ENCODE results near the gene TCAP. TPM values are rescaled to one million over a fixed set of nuclear protein-coding genes. Genes with fewer than 3 reads are reported as not detected.
A peak's percentile ranks its signal among the peaks of the same experiment; 100 is the strongest.
"Not testable (repeated sequence)": the region's sequence is repeated elsewhere in the genome, so short reads cannot be mapped to it uniquely, and the experiment has no call there.

The TCAP gene
- polyA plus RNA-seq, 1 donor (not counting 4 experiments of a cell fraction or from before 2014, with no cell fraction given) = 0.20 TPM

- no peak overlapping the region for H3K4me2 ChIP-seq (ENCODE audit: control insufficient read depth, extremely low read depth, insufficient read depth, low read depth, low read length)
- no peaks in the 10 kb centered on the region for H3K9me1 ChIP-seq (ENCODE audit: control insufficient read depth, extremely low read depth, insufficient read depth, low read length)
- TF ChIP-seq CTCF (optimal IDR thresholded peaks at IDR 0.05 in 1 of 3, IDR thresholded peaks at IDR 0.05 in 1 of 3, conservative IDR thresholded peaks at IDR 0.05 in 1 of 3; ENCODE audit: extremely low read depth in 1 of 3, insufficient read depth in 2 of 3, low read length in 3 of 3) = no peak
- TF ChIP-seq EZH2 (IDR thresholded peaks at IDR 0.05; ENCODE audit: low read length) = no peak
- no peaks in the 10 kb centered on the region for H3K9me3 ChIP-seq (ENCODE audit: control insufficient read depth, low read depth, low read length)
- peaks cover 0 to 2% of the 10 kb centered on the region in 2 experiments for H3K36me3 ChIP-seq (ENCODE audit: control insufficient read depth in 2 of 2, extremely low read depth in 1 of 2, insufficient read depth in 2 of 2, low read length in 2 of 2)
- DNase-seq (ENCODE audit: low read depth, low spot score) (no peak), FAIRE-seq (no peak)
- H4K20me1 ChIP-seq (ENCODE audit: control insufficient read depth, extremely low read depth, insufficient read depth, low read length) = no peaks in the 10 kb centered on the region
- H3K4me1 ChIP-seq (ENCODE audit: control insufficient read depth, extremely low read depth, insufficient read depth, low read length) = peaks cover 14% of the 10 kb centered on the region
- no peak overlapping the region for H3K4me3 ChIP-seq (ENCODE audit: control insufficient read depth in 2 of 3, extremely low read depth in 1 of 3, insufficient read depth in 2 of 3, low read depth in 1 of 3, low read length in 3 of 3)
- no peak overlapping the region for H3K27ac ChIP-seq (ENCODE audit: control insufficient read depth, insufficient read depth, low read length)
- peaks cover 8% of the 10 kb centered on the region for H3K79me2 ChIP-seq (ENCODE audit: control insufficient read depth, insufficient read depth, low read length)
- H2AFZ ChIP-seq (ENCODE audit: control insufficient read depth, low read length) = no peak overlapping the region
- no peak overlapping the region for H3K9ac ChIP-seq (ENCODE audit: control insufficient read depth, extremely low read depth, insufficient read depth, low read length)
- dilution Hi-C loops (cut with MboI; ENCODE audit: extremely low pct_ligation_motif_present, low sequenced_read_pairs) = no loop called here
- H3K27me3 ChIP-seq (ENCODE audit: control insufficient read depth, extremely low read depth, insufficient read depth, low read length) = no peaks in the 10 kb centered on the region
Observed at GRCh38 chr17:39696731-39697130, 31.6 kb downstream of the TCAP start.

GRCh38 chr17:39697961-39698360 is 32.8 kb downstream of the TCAP start:
- H3K27me3 ChIP-seq (ENCODE audit: control insufficient read depth, extremely low read depth, insufficient read depth, low read length) = no peaks in the 10 kb centered on the region
- H3K9ac ChIP-seq (ENCODE audit: control insufficient read depth, extremely low read depth, insufficient read depth, low read length) = no peak overlapping the region
- H3K9me3 ChIP-seq (ENCODE audit: control insufficient read depth, low read depth, low read length) = no peaks in the 10 kb centered on the region
- H3K79me2 ChIP-seq (ENCODE audit: control insufficient read depth, insufficient read depth, low read length) = peaks cover 13% of the 10 kb centered on the region
- FAIRE-seq = no peak
- no peak overlapping the region for H3K27ac ChIP-seq (ENCODE audit: control insufficient read depth, insufficient read depth, low read length)
- dilution Hi-C loops (cut with MboI; ENCODE audit: extremely low pct_ligation_motif_present, low sequenced_read_pairs) = no loop called here
- H4K20me1 ChIP-seq (ENCODE audit: control insufficient read depth, extremely low read depth, insufficient read depth, low read length) = no peaks in the 10 kb centered on the region
- H2AFZ ChIP-seq (ENCODE audit: control insufficient read depth, low read length) = no peak overlapping the region
- H3K36me3 ChIP-seq (ENCODE audit: control insufficient read depth in 2 of 2, extremely low read depth in 1 of 2, insufficient read depth in 2 of 2, low read length in 2 of 2) = peaks cover 0 to 2% of the 10 kb centered on the region in 2 experiments
- no peak overlapping the region for H3K4me3 ChIP-seq (ENCODE audit: control insufficient read depth in 2 of 3, extremely low read depth in 1 of 3, insufficient read depth in 2 of 3, low read depth in 1 of 3, low read length in 3 of 3)
- no peak overlapping the region for H3K4me2 ChIP-seq (ENCODE audit: control insufficient read depth, extremely low read depth, insufficient read depth, low read depth, low read length)
- H3K9me1 ChIP-seq (ENCODE audit: control insufficient read depth, extremely low read depth, insufficient read depth, low read length) = no peaks in the 10 kb centered on the region
- TF ChIP-seq CTCF (optimal IDR thresholded peaks at IDR 0.05 in 1 of 3, IDR thresholded peaks at IDR 0.05 in 1 of 3, conservative IDR thresholded peaks at IDR 0.05 in 1 of 3; ENCODE audit: extremely low read depth in 1 of 3, insufficient read depth in 2 of 3, low read length in 3 of 3) (no peak), EZH2 (IDR thresholded peaks at IDR 0.05; ENCODE audit: low read length) (no peak)
- H3K4me1 ChIP-seq (ENCODE audit: control insufficient read depth, extremely low read depth, insufficient read depth, low read length) = peaks cover 14% of the 10 kb centered on the region
- DNase-seq (ENCODE audit: low read depth, low spot score) = no peak

GRCh38 chr17:39699157-39699817 is 34.1 kb downstream of the TCAP start:
- H3K9me3 ChIP-seq (ENCODE audit: control insufficient read depth, low read depth, low read length); H3K9me1 ChIP-seq (ENCODE audit: control insufficient read depth, extremely low read depth, insufficient read depth, low read length); H3K27me3 ChIP-seq (ENCODE audit: control insufficient read depth, extremely low read depth, insufficient read depth, low read length); H4K20me1 ChIP-seq (ENCODE audit: control insufficient read depth, extremely low read depth, insufficient read depth, low read length); DNase-seq (ENCODE audit: low read depth, low spot score); dilution Hi-C loops (cut with MboI; ENCODE audit: extremely low pct_ligation_motif_present, low sequenced_read_pairs); H3K36me3 ChIP-seq (ENCODE audit: control insufficient read depth in 2 of 2, extremely low read depth in 1 of 2, insufficient read depth in 2 of 2, low read length in 2 of 2): not testable (repeated sequence)
- H2AFZ ChIP-seq (ENCODE audit: control insufficient read depth, low read length) = peak overlapping the region; percentile 76
- peaks cover 14% of the 10 kb centered on the region for H3K4me1 ChIP-seq (ENCODE audit: control insufficient read depth, extremely low read depth, insufficient read depth, low read length)
- peak; percentile 29 for FAIRE-seq
- peak overlapping the region; percentile 76 for H3K9ac ChIP-seq (ENCODE audit: control insufficient read depth, extremely low read depth, insufficient read depth, low read length)
- H3K4me2 ChIP-seq (ENCODE audit: control insufficient read depth, extremely low read depth, insufficient read depth, low read depth, low read length) = peak overlapping the region; percentile 82
- H3K4me3 ChIP-seq (ENCODE audit: control insufficient read depth in 2 of 3, extremely low read depth in 1 of 3, insufficient read depth in 2 of 3, low read depth in 1 of 3, low read length in 3 of 3) = peak overlapping the region; percentile 79 to 90 (median 87)
- H3K79me2 ChIP-seq (ENCODE audit: control insufficient read depth, insufficient read depth, low read length) = peaks cover 18% of the 10 kb centered on the region
- peak overlapping the region; percentile 44 for H3K27ac ChIP-seq (ENCODE audit: control insufficient read depth, insufficient read depth, low read length)

Measured in keratinocyte (primary cell).